HepG2 (cell line): ENCODE data around the gene B4GALT5. TPM values are rescaled to one million over a fixed set of nuclear protein-coding genes. Genes with fewer than 3 reads are reported as not detected.
A peak's percentile ranks its signal among the peaks of the same experiment; 100 is the strongest.

Experiments used
- GFI1 ChIP-seq: sonication (generic); formaldehyde crosslinking; IDR thresholded peaks from 2 replicates; pipeline ENCODE4 v1.5.0; 2020; ENCODE audit warnings: missing genetic modification reagents, mild to moderate bottlenecking, borderline replicate concordance
- HNF1A ChIP-seq, 2 experiments: sonication (generic) in 1 of 2; formaldehyde crosslinking in 1 of 2; IDR thresholded peaks; 2 replicates each; pipeline versions ENCODE4 v1.4.0 to v1.6.1; 2016 to 2020; ENCODE audit warnings: borderline replicate concordance in 1 of 2, low read depth in 1 of 2, mild to moderate bottlenecking in 1 of 2, missing genetic modification reagents in 1 of 2
- IRX3 ChIP-seq: sonication (generic); formaldehyde crosslinking; IDR thresholded peaks from 2 replicates; pipeline ENCODE4 v1.8.1; 2023; ENCODE audit warnings: mild to moderate bottlenecking, low read depth, missing genetic modification reagents, borderline replicate concordance
- KLF15 ChIP-seq: sonication (generic); formaldehyde crosslinking; IDR thresholded peaks from 2 replicates; pipeline ENCODE4 v1.8.1; 2023; ENCODE audit warnings: borderline replicate concordance, mild to moderate bottlenecking, inconsistent platforms, missing genetic modification reagents, mixed read lengths
- MAZ ChIP-seq, 2 experiments: sonication (generic) in 1 of 2; formaldehyde crosslinking in 1 of 2; IDR thresholded peaks; 2 replicates each; pipeline versions ENCODE4 v1.5.0 to v1.6.1; 2012 to 2020; ENCODE audit warnings: low read depth in 2 of 2, mild to moderate bottlenecking in 2 of 2, borderline replicate concordance in 1 of 2, improper control_type of control experiment in 1 of 2, low read length in 1 of 2, missing genetic modification reagents in 1 of 2, moderate library complexity in 1 of 2
- MIER2 ChIP-seq: IDR thresholded peaks from 2 replicates; pipeline ENCODE4 v1.6.1; 2016; ENCODE audit warnings: missing biosample characterization, missing genetic modification reagents
- NFE2L2 ChIP-seq: fragments of 150-350 bp; IDR thresholded peaks from 2 replicates; pipeline ENCODE4 v1.6.1; 2014; ENCODE audit warnings: low read length
- RBM22 ChIP-seq: fragments of 200-400 bp; formaldehyde crosslinking; optimal IDR thresholded peaks from 2 replicates; pipeline ENCODE3; 2017; ENCODE audit warnings: mild to moderate bottlenecking, low read length, moderate library complexity
- SCMH1 ChIP-seq: sonication (generic); formaldehyde crosslinking; IDR thresholded peaks from 2 replicates; pipeline ENCODE4 v1.9.0; 2021; ENCODE audit warnings: missing genetic modification reagents, mild to moderate bottlenecking, borderline replicate concordance
- ZMYM2 ChIP-seq: sonication (generic); formaldehyde crosslinking; IDR thresholded peaks from 2 replicates; pipeline ENCODE4 v1.8.0; 2022; ENCODE audit warnings: mild to moderate bottlenecking, missing genetic modification reagents
- ZNF121 ChIP-seq: sonication (generic); formaldehyde crosslinking; IDR thresholded peaks from 2 replicates; pipeline ENCODE4 v1.5.0; 2020; ENCODE audit warnings: mild to moderate bottlenecking, missing genetic modification reagents
- ZNF30 ChIP-seq: sonication (generic); formaldehyde crosslinking; IDR thresholded peaks from 2 replicates; pipeline ENCODE4 v1.5.0; 2020; ENCODE audit warnings: mild to moderate bottlenecking, missing genetic modification reagents
- ZNF460 ChIP-seq: sonication (generic); formaldehyde crosslinking; IDR thresholded peaks from 2 replicates; pipeline ENCODE4 v1.5.1; 2020; ENCODE audit warnings: missing genetic modification reagents, mild to moderate bottlenecking, borderline replicate concordance
- polyA plus RNA-seq, 8 experiments: library from polyadenylated mRNA; depleted of rRNA in 3 of 8; stranded (reverse) in 7 of 8; unstranded in 1 of 8; fragments of >200 nt; fragmentation: Illumina TruSeq in 4 of 8; extraction: Trizol in 4 of 8; gene quantifications; 2 replicates each; pipeline versions ENCODE4 v1.2.1 to v1.2.3, GENCODE V29; 2011 to 2016; ENCODE audit warnings: low read depth in 4 of 8, missing spikeins in 1 of 8, mixed read lengths in 1 of 8; ENCODE audit not compliant: insufficient read depth in 1 of 8
- total RNA-seq, 5 experiments: library from RNA; depleted of rRNA; stranded (reverse); fragments of >200 nt; fragmentation: Illumina TruSeq; extraction: Trizol; gene quantifications; 2 replicates each; pipeline ENCODE4 v1.2.3, GENCODE V29; 2016; ENCODE audit warnings: low read depth in 1 of 5

B4GALT5 gene
- total and polyA plus RNA-seq, 2 of the 13 experiments (the other 11 are each of a cell fraction or from before 2014, with no cell fraction given): 27.3 to 30.9 TPM

GRCh38 chr20:49691818-49692568, 21.7 kb downstream of the B4GALT5 start (continued):
- TF ChIP-seq MAZ (IDR thresholded peaks at IDR 0.05; ENCODE audit: borderline replicate concordance, low read depth, low read length): no peak
- 0 out of 2 replicates have a peak, but pooled peaks have one; percentile 2 for TF ChIP-seq MAZ (CRISPR knock-in tag; IDR thresholded peaks at IDR 0.05; ENCODE audit: low read depth)
- no peak for TF ChIP-seq KLF15 (CRISPR knock-in tag)
- TF ChIP-seq IRX3 (CRISPR knock-in tag): no peak
- no peak for TF ChIP-seq MIER2 (CRISPR knock-in tag)
- no peak for TF ChIP-seq ZNF30 (CRISPR knock-in tag)
- no peak for TF ChIP-seq ZNF121
- TF ChIP-seq ZNF460 (CRISPR knock-in tag): peak; percentile 66; the same call in 1 of the 2 replicates
- no peak; the same call in 1 of the 2 replicates for TF ChIP-seq GFI1 (CRISPR knock-in tag)
- TF ChIP-seq NFE2L2: no peak
- TF ChIP-seq SCMH1 (CRISPR knock-in tag): no peak
- no peak for TF ChIP-seq HNF1A (IDR thresholded peaks at IDR 0.05; ENCODE audit: low read depth)
- no peak for TF ChIP-seq HNF1A (CRISPR knock-in tag; IDR thresholded peaks at IDR 0.05; ENCODE audit: borderline replicate concordance)
- TF ChIP-seq ZMYM2: peak; percentile 65; the same call in 1 of the 2 replicates
- TF ChIP-seq RBM22: peak; percentile 66
